ENCODE results near the gene ABCB11.
A peak's percentile ranks its signal among the peaks of the same experiment; 100 is the strongest.

ABCB11 gene

GRCh38 chr2:169042856-169043255 lies 11.7 kb upstream of the ABCB11 start:
- no peak for FAIRE-seq
- DNase-seq (ENCODE audit: insufficient read length, low spot score) = no peak
- no peak for TF ChIP-seq SPI1 (IDR thresholded peaks at IDR 0.05; ENCODE audit: low read depth, low read length)
- no peak for TF ChIP-seq POLR2A (IDR thresholded peaks at IDR 0.05; ENCODE audit: low read depth, low read length)
- TF ChIP-seq POU2F2 (IDR thresholded peaks at IDR 0.05; ENCODE audit: low read depth, low read length) = no peak
- no peak for TF ChIP-seq POLR2AphosphoS5 (IDR thresholded peaks at IDR 0.05; ENCODE audit: low read depth, low read length)
- TF ChIP-seq PAX5 (IDR thresholded peaks at IDR 0.05; ENCODE audit: insufficient read depth, low read length, severe bottlenecking) = no peak
- no peak for TF ChIP-seq TAF1 (IDR thresholded peaks at IDR 0.05; ENCODE audit: low read depth, low read length)

GRCh38 chr2:169041594-169041993 lies 10.5 kb upstream of the ABCB11 start:
- DNase-seq (ENCODE audit: insufficient read length, low spot score) = no peak
- TF ChIP-seq POLR2AphosphoS5 (IDR thresholded peaks at IDR 0.05; ENCODE audit: low read depth, low read length) (no peak), POLR2A (IDR thresholded peaks at IDR 0.05; ENCODE audit: low read depth, low read length) (no peak), TAF1 (IDR thresholded peaks at IDR 0.05; ENCODE audit: low read depth, low read length) (no peak), POU2F2 (IDR thresholded peaks at IDR 0.05; ENCODE audit: low read depth, low read length) (no peak)
- no peak for FAIRE-seq

- FAIRE-seq = no peak
- TF ChIP-seq POLR2A (IDR thresholded peaks at IDR 0.05; ENCODE audit: low read depth, low read length) = no peak
- peak; percentile 94 for TF ChIP-seq SPI1 (IDR thresholded peaks at IDR 0.05; ENCODE audit: low read depth, low read length)
- no peak for DNase-seq (ENCODE audit: insufficient read length, low spot score)
Measured at GRCh38 chr2:169039702-169040101, 8.6 kb upstream of the ABCB11 start.

- FAIRE-seq = no peak
- no peak for DNase-seq (ENCODE audit: insufficient read length, low spot score)
- TF ChIP-seq TAF1 (IDR thresholded peaks at IDR 0.05; ENCODE audit: low read depth, low read length) (no peak), SPI1 (IDR thresholded peaks at IDR 0.05; ENCODE audit: low read depth, low read length) (peak; percentile 63; the same call in 1 of the 2 replicates)
Measured at GRCh38 chr2:169038338-169038757, 7.2 kb upstream of the ABCB11 start.

GRCh38 chr2:169036736-169037440 lies 5.8 kb upstream of the ABCB11 start:
- DNase-seq (ENCODE audit: insufficient read length, low spot score) = no peak
- peak; percentile 70 for FAIRE-seq
- TF ChIP-seq POU2F2 (IDR thresholded peaks at IDR 0.05; ENCODE audit: low read depth, low read length) = no peak
- TF ChIP-seq SPI1 (IDR thresholded peaks at IDR 0.05; ENCODE audit: low read depth, low read length) = no peak
- no peak for TF ChIP-seq POLR2AphosphoS5 (IDR thresholded peaks at IDR 0.05; ENCODE audit: low read depth, low read length)
- no peak for TF ChIP-seq TAF1 (IDR thresholded peaks at IDR 0.05; ENCODE audit: low read depth, low read length)
- no peak for TF ChIP-seq PAX5 (IDR thresholded peaks at IDR 0.05; ENCODE audit: insufficient read depth, low read length, severe bottlenecking)
- TF ChIP-seq POLR2A (IDR thresholded peaks at IDR 0.05; ENCODE audit: low read depth, low read length) = no peak

GRCh38 chr2:169035887-169036286 lies 4.8 kb upstream of the ABCB11 start:
- no peak for DNase-seq (ENCODE audit: insufficient read length, low spot score)
- no peak for FAIRE-seq
- TF ChIP-seq PAX5 (IDR thresholded peaks at IDR 0.05; ENCODE audit: insufficient read depth, low read length, severe bottlenecking) (no peak), POLR2A (IDR thresholded peaks at IDR 0.05; ENCODE audit: low read depth, low read length) (no peak), POU2F2 (IDR thresholded peaks at IDR 0.05; ENCODE audit: low read depth, low read length) (no peak), TAF1 (IDR thresholded peaks at IDR 0.05; ENCODE audit: low read depth, low read length) (no peak), SPI1 (IDR thresholded peaks at IDR 0.05; ENCODE audit: low read depth, low read length) (no peak), POLR2AphosphoS5 (IDR thresholded peaks at IDR 0.05; ENCODE audit: low read depth, low read length) (no peak)

GRCh38 chr2:169034984-169035544 lies 3.9 kb upstream of the ABCB11 start:
- DNase-seq (ENCODE audit: insufficient read length, low spot score) (no peak), FAIRE-seq (no peak)
- TF ChIP-seq PAX5 (IDR thresholded peaks at IDR 0.05; ENCODE audit: insufficient read depth, low read length, severe bottlenecking) (no peak), POU2F2 (IDR thresholded peaks at IDR 0.05; ENCODE audit: low read depth, low read length) (no peak), SPI1 (IDR thresholded peaks at IDR 0.05; ENCODE audit: low read depth, low read length) (no peak), POLR2A (IDR thresholded peaks at IDR 0.05; ENCODE audit: low read depth, low read length) (no peak)

- DNase-seq (ENCODE audit: insufficient read length, low spot score) (no peak), FAIRE-seq (no peak)
- TF ChIP-seq SPI1 (IDR thresholded peaks at IDR 0.05; ENCODE audit: low read depth, low read length) (no peak), POLR2AphosphoS5 (IDR thresholded peaks at IDR 0.05; ENCODE audit: low read depth, low read length) (no peak), POU2F2 (IDR thresholded peaks at IDR 0.05; ENCODE audit: low read depth, low read length) (no peak), PAX5 (IDR thresholded peaks at IDR 0.05; ENCODE audit: insufficient read depth, low read length, severe bottlenecking) (no peak), POLR2A (IDR thresholded peaks at IDR 0.05; ENCODE audit: low read depth, low read length) (no peak), TAF1 (IDR thresholded peaks at IDR 0.05; ENCODE audit: low read depth, low read length) (no peak)
Measured at GRCh38 chr2:169034256-169034655, 3.1 kb upstream of the ABCB11 start.

GRCh38 chr2:169029341-169029740 lies 1.8 kb downstream of the ABCB11 start:
- FAIRE-seq (no peak), DNase-seq (ENCODE audit: insufficient read length, low spot score) (no peak)
- TF ChIP-seq TAF1 (IDR thresholded peaks at IDR 0.05; ENCODE audit: low read depth, low read length) (no peak), SPI1 (IDR thresholded peaks at IDR 0.05; ENCODE audit: low read depth, low read length) (no peak), POLR2A (IDR thresholded peaks at IDR 0.05; ENCODE audit: low read depth, low read length) (no peak), POU2F2 (IDR thresholded peaks at IDR 0.05; ENCODE audit: low read depth, low read length) (no peak), POLR2AphosphoS5 (IDR thresholded peaks at IDR 0.05; ENCODE audit: low read depth, low read length) (no peak), PAX5 (IDR thresholded peaks at IDR 0.05; ENCODE audit: insufficient read depth, low read length, severe bottlenecking) (no peak)

GRCh38 chr2:169027234-169027633 lies 3.9 kb downstream of the ABCB11 start:
- FAIRE-seq = no peak
- TF ChIP-seq POU2F2 (IDR thresholded peaks at IDR 0.05; ENCODE audit: low read depth, low read length) (no peak), POLR2AphosphoS5 (IDR thresholded peaks at IDR 0.05; ENCODE audit: low read depth, low read length) (no peak), POLR2A (IDR thresholded peaks at IDR 0.05; ENCODE audit: low read depth, low read length) (no peak), SPI1 (IDR thresholded peaks at IDR 0.05; ENCODE audit: low read depth, low read length) (no peak), TAF1 (IDR thresholded peaks at IDR 0.05; ENCODE audit: low read depth, low read length) (no peak), PAX5 (IDR thresholded peaks at IDR 0.05; ENCODE audit: insufficient read depth, low read length, severe bottlenecking) (no peak)
- no peak for DNase-seq (ENCODE audit: insufficient read length, low spot score)

Measured in GM12891 (cell line).